ENCODE data around the gene TRIM56. TPM values are rescaled to one million over a fixed set of nuclear protein-coding genes. Genes with fewer than 3 reads are reported as not detected.

The TRIM56 gene
- total and polyA plus RNA-seq, 9 of the 15 experiments (the other 6 are each of a cell fraction or from before 2014, with no cell fraction given) = 2.0 to 29.7 (median 11.6) TPM

GRCh38 chr7:101085162-101085964, at the start of gene TRIM56 (continued):
- TF ChIP-seq, protein P1, sequence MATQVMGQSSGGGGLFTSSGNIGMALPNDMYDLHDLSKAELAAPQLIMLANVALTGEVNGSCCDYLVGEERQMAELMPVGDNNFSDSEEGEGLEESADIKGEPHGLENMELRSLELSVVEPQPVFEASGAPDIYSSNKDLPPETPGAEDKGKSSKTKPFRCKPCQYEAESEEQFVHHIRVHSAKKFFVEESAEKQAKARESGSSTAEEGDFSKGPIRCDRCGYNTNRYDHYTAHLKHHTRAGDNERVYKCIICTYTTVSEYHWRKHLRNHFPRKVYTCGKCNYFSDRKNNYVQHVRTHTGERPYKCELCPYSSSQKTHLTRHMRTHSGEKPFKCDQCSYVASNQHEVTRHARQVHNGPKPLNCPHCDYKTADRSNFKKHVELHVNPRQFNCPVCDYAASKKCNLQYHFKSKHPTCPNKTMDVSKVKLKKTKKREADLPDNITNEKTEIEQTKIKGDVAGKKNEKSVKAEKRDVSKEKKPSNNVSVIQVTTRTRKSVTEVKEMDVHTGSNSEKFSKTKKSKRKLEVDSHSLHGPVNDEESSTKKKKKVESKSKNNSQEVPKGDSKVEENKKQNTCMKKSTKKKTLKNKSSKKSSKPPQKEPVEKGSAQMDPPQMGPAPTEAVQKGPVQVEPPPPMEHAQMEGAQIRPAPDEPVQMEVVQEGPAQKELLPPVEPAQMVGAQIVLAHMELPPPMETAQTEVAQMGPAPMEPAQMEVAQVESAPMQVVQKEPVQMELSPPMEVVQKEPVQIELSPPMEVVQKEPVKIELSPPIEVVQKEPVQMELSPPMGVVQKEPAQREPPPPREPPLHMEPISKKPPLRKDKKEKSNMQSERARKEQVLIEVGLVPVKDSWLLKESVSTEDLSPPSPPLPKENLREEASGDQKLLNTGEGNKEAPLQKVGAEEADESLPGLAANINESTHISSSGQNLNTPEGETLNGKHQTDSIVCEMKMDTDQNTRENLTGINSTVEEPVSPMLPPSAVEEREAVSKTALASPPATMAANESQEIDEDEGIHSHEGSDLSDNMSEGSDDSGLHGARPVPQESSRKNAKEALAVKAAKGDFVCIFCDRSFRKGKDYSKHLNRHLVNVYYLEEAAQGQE (IDR thresholded peaks at IDR 0.05; ENCODE audit: borderline replicate concordance) = peak; percentile 98
- TF ChIP-seq, protein P1 (CRISPR knock-in tag; IDR thresholded peaks at IDR 0.05; ENCODE audit: low read depth) = no peak
- TF ChIP-seq E2F6 (IDR thresholded peaks at IDR 0.05; ENCODE audit: borderline replicate concordance in 1 of 2, extremely low read depth in 1 of 2, insufficient read depth in 1 of 2, insufficient read length in 1 of 2, low read depth in 1 of 2, low read length in 1 of 2, poor library complexity in 1 of 2, severe bottlenecking in 1 of 2) (peak; percentile 72 to 78), SIN3A (IDR thresholded peaks at IDR 0.05; ENCODE audit: borderline replicate concordance in 2 of 2, control insufficient read depth in 1 of 2, low read depth in 2 of 2, low read length in 2 of 2) (peak; percentile 63 to 64; a peak in 2 of 4 replicates), EP300 (IDR thresholded peaks at IDR 0.05; ENCODE audit: low read length) (no peak), NEUROD1 (IDR thresholded peaks at IDR 0.05; ENCODE audit: borderline replicate concordance, low read depth, low read length, partially characterized antibody) (peak; percentile 42), JUND (IDR thresholded peaks at IDR 0.05; ENCODE audit: borderline replicate concordance, low read depth, low read length) (peak; percentile 8; the same call in 1 of the 2 replicates), JUND (tag; IDR thresholded peaks at IDR 0.05; ENCODE audit: borderline replicate concordance, low read depth, low read length) (no peak; the same call in 2 of the 3 replicates), KDM1A (IDR thresholded peaks at IDR 0.05) (0 out of 4 replicates have a peak, but pooled peaks of 1 of the 2 experiments have one; percentile 39)
- TF ChIP-seq, protein P2, sequence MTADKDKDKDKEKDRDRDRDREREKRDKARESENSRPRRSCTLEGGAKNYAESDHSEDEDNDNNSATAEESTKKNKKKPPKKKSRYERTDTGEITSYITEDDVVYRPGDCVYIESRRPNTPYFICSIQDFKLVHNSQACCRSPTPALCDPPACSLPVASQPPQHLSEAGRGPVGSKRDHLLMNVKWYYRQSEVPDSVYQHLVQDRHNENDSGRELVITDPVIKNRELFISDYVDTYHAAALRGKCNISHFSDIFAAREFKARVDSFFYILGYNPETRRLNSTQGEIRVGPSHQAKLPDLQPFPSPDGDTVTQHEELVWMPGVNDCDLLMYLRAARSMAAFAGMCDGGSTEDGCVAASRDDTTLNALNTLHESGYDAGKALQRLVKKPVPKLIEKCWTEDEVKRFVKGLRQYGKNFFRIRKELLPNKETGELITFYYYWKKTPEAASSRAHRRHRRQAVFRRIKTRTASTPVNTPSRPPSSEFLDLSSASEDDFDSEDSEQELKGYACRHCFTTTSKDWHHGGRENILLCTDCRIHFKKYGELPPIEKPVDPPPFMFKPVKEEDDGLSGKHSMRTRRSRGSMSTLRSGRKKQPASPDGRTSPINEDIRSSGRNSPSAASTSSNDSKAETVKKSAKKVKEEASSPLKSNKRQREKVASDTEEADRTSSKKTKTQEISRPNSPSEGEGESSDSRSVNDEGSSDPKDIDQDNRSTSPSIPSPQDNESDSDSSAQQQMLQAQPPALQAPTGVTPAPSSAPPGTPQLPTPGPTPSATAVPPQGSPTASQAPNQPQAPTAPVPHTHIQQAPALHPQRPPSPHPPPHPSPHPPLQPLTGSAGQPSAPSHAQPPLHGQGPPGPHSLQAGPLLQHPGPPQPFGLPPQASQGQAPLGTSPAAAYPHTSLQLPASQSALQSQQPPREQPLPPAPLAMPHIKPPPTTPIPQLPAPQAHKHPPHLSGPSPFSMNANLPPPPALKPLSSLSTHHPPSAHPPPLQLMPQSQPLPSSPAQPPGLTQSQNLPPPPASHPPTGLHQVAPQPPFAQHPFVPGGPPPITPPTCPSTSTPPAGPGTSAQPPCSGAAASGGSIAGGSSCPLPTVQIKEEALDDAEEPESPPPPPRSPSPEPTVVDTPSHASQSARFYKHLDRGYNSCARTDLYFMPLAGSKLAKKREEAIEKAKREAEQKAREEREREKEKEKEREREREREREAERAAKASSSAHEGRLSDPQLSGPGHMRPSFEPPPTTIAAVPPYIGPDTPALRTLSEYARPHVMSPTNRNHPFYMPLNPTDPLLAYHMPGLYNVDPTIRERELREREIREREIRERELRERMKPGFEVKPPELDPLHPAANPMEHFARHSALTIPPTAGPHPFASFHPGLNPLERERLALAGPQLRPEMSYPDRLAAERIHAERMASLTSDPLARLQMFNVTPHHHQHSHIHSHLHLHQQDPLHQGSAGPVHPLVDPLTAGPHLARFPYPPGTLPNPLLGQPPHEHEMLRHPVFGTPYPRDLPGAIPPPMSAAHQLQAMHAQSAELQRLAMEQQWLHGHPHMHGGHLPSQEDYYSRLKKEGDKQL (CRISPR knock-in tag; IDR thresholded peaks at IDR 0.05; ENCODE audit: borderline replicate concordance) = no peak

Data from K562 (cell line).